ENCODE results near the gene OTUB1.

The OTUB1 gene

GRCh38 chr11:64011371-64011770 is 25.1 kb downstream of the OTUB1 start:
- DNase-seq (ENCODE audit: low read depth) = no peak
- TF ChIP-seq CTCF (conservative IDR thresholded peaks at IDR 0.05; ENCODE audit: low read depth, low read length) = no peak
- no peak overlapping the region for H3K4me3 ChIP-seq (ENCODE audit: low read depth, low read length)

- H3K4me3 ChIP-seq (ENCODE audit: low read depth, low read length) = no peak overlapping the region
- no peak for TF ChIP-seq CTCF (conservative IDR thresholded peaks at IDR 0.05; ENCODE audit: low read depth, low read length)
- no peak for DNase-seq (ENCODE audit: low read depth)
These were observed 27.1 kb downstream of the OTUB1 start for GRCh38 chr11:64013141-64013896.

GRCh38 chr11:64014356-64014755 is 28.1 kb downstream of the OTUB1 start:
- H3K4me3 ChIP-seq (ENCODE audit: low read depth, low read length) = no peak overlapping the region
- DNase-seq (ENCODE audit: low read depth) = no peak
- TF ChIP-seq CTCF (conservative IDR thresholded peaks at IDR 0.05; ENCODE audit: low read depth, low read length) = no peak

- no peak for DNase-seq (ENCODE audit: low read depth)
- no peak overlapping the region for H3K4me3 ChIP-seq (ENCODE audit: low read depth, low read length)
These were observed 29.3 kb downstream of the OTUB1 start for GRCh38 chr11:64015510-64015909.

GRCh38 chr11:64015935-64016845 is 30.0 kb downstream of the OTUB1 start:
- TF ChIP-seq CTCF (conservative IDR thresholded peaks at IDR 0.05; ENCODE audit: low read depth, low read length) = no peak
- no peak for DNase-seq (ENCODE audit: low read depth)
- no peak overlapping the region for H3K4me3 ChIP-seq (ENCODE audit: low read depth, low read length)

More at GRCh38 chr11:64015510-64015909, 29.3 kb downstream of the OTUB1 start:
- TF ChIP-seq CTCF (conservative IDR thresholded peaks at IDR 0.05; ENCODE audit: low read depth, low read length) = no peak

GRCh38 chr11:64017945-64018224 is 31.6 kb downstream of the OTUB1 start:
- no peak overlapping the region for H3K4me3 ChIP-seq (ENCODE audit: low read depth, low read length)
- no peak for DNase-seq (ENCODE audit: low read depth)
- TF ChIP-seq CTCF (conservative IDR thresholded peaks at IDR 0.05; ENCODE audit: low read depth, low read length) = no peak
